HFF-Myc (cell line): Measurements from ENCODE around the gene CISTR.

Source experiments
- DNase-seq: peaks from one replicate; pipeline ENCODE4 v3.0.0-alpha.2; 2011; ENCODE audit warnings: low read depth; ENCODE audit errors: extremely low read depth
- H3K4me3 ChIP-seq: replicated peaks from 2 replicates; pipeline ENCODE4 v1.5.1; 2011; ENCODE audit warnings: low read depth, mild to moderate bottlenecking, control low read depth, low read length
- TF ChIP-seq, protein P1 (sequence below): IDR thresholded peaks from 2 replicates; pipeline ENCODE4 v1.5.1; 2012; ENCODE audit warnings: mild to moderate bottlenecking, low read depth, low read length, control low read depth; ENCODE audit errors: missing control alignments

CISTR gene

GRCh38 chr12:53751336-53752191, at the start of gene CISTR:
TSS of gene CISTR (minus strand) at chr12:53751979.
- peak within 1 kb of the TSS; percentile 41 for H3K4me3 ChIP-seq
- DNase-seq = no peak
- TF ChIP-seq, protein P1, sequence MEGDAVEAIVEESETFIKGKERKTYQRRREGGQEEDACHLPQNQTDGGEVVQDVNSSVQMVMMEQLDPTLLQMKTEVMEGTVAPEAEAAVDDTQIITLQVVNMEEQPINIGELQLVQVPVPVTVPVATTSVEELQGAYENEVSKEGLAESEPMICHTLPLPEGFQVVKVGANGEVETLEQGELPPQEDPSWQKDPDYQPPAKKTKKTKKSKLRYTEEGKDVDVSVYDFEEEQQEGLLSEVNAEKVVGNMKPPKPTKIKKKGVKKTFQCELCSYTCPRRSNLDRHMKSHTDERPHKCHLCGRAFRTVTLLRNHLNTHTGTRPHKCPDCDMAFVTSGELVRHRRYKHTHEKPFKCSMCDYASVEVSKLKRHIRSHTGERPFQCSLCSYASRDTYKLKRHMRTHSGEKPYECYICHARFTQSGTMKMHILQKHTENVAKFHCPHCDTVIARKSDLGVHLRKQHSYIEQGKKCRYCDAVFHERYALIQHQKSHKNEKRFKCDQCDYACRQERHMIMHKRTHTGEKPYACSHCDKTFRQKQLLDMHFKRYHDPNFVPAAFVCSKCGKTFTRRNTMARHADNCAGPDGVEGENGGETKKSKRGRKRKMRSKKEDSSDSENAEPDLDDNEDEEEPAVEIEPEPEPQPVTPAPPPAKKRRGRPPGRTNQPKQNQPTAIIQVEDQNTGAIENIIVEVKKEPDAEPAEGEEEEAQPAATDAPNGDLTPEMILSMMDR = no peak

GRCh38 chr12:53798575-53798974, 46.8 kb upstream of the CISTR start:
- TF ChIP-seq, protein P1 = no peak
- H3K4me3 ChIP-seq = no peak overlapping the region
- DNase-seq = no peak

DNA sequence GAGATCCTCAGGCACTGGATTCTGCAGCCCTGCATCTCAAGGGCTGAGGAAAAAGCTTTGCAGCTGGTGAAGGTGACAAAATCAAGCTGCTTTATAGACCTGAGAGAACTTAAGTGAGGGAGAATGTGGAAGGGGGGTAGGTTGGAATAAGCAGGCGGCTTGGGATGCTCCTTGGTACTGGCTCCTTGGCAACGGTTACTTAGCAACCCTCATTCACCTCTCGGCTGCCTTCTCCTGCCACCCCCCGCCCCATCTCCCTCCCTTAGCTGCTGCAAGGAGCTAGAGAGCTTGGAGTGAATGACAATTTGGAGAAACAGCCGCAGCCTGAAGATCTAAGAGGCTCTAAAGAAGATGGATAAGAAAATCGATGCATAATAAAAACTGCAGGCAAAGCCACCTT, 44.1 kb upstream of the CISTR start:
- DNase-seq = no peak
- TF ChIP-seq, protein P1 = no peak
- no peak overlapping the region for H3K4me3 ChIP-seq

GRCh38 chr12:53793221-53793620, 41.4 kb upstream of the CISTR start:
- H3K4me3 ChIP-seq = no peak overlapping the region
- DNase-seq = no peak
- TF ChIP-seq, protein P1 = no peak

DNA sequence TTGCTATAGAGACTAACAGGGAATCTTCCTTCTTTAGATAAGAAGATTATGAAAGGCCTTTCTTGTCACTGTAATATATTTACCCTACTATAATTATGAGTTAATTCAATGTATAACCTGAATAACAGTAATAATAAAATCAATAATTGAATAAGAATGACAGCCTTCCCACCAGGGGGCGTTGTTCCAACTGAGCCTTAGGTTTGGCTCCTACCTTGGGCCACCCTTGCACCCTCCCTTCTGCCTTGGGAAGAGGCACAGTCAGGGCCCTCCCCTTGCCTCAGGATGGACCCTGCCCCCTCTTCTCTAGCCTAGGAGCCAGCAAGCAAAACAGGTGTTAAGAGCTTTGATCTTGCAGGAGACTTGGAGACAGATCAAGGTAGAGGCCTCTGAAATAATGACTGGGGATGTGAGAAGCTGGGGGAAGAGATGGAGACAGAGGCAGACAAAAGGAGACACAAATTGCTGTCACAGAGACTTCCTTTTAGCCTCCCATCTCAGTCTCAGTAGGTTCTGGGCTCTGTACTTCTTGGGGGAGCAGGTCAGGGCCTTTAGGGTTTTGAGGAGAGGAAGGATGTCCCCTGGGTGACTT, 40.1 kb upstream of the CISTR start:
- TF ChIP-seq, protein P1 = peak; percentile 56
- DNase-seq = no peak
- no peak overlapping the region for H3K4me3 ChIP-seq

DNA sequence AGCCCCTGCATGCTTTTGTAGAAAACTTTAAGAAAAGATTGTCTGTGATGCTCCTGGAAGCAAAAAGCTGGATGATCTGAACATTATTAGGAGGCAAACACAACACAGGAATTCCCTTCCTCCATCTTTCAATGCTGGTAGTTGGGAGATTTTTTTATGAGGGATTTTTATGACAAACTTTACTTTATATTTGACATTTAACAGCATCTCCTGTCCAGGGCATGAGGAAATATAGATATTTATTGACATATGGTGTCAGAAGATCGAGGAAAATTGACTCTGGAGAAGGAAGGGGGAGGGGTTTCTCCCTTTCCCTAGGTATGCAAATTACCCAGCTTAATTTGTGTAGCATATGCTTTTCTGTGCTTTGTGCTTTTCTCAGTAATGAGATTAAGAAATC, 37.8 kb upstream of the CISTR start:
- DNase-seq = no peak
- TF ChIP-seq, protein P1 = no peak
- no peak overlapping the region for H3K4me3 ChIP-seq
